ENCODE results near the gene RIC3.

Gene RIC3

GRCh38 chr11:8080069-8080670 lies 88.7 kb downstream of the RIC3 start:
- no peaks in the 10 kb centered on the region for H3K4me1 ChIP-seq (ENCODE audit: control insufficient read depth in 1 of 2, insufficient read depth in 1 of 2, low read depth in 1 of 2, low read length in 1 of 2)
- no peak overlapping the region for H3K4me3 ChIP-seq (ENCODE audit: low read depth in 1 of 2, low read length in 1 of 2)
- no peak for TF ChIP-seq CTCF (IDR thresholded peaks at IDR 0.05)

GRCh38 chr11:8079111-8079675 lies 89.6 kb downstream of the RIC3 start:
- no peaks in the 10 kb centered on the region for H3K36me3 ChIP-seq
- H3K9me3 ChIP-seq: no peaks in the 10 kb centered on the region
- no peaks in the 10 kb centered on the region for H3K4me1 ChIP-seq (ENCODE audit: control insufficient read depth in 1 of 2, insufficient read depth in 1 of 2, low read depth in 1 of 2, low read length in 1 of 2)
- no peak overlapping the region for H3K27ac ChIP-seq
- peaks cover 88% of the 10 kb centered on the region for H3K27me3 ChIP-seq
- no peak overlapping the region for H3K4me3 ChIP-seq (ENCODE audit: low read depth in 1 of 2, low read length in 1 of 2)
- TF ChIP-seq CTCF (IDR thresholded peaks at IDR 0.05): no peak

More at GRCh38 chr11:8080069-8080670, 88.7 kb downstream of the RIC3 start:
- no peak overlapping the region for H3K27ac ChIP-seq
- peaks cover 96% of the 10 kb centered on the region for H3K27me3 ChIP-seq
- H3K36me3 ChIP-seq: no peaks in the 10 kb centered on the region
- H3K9me3 ChIP-seq: no peaks in the 10 kb centered on the region

GRCh38 chr11:8075119-8075726 lies 93.6 kb downstream of the RIC3 start:
- peaks cover 74% of the 10 kb centered on the region for H3K27me3 ChIP-seq

DNA sequence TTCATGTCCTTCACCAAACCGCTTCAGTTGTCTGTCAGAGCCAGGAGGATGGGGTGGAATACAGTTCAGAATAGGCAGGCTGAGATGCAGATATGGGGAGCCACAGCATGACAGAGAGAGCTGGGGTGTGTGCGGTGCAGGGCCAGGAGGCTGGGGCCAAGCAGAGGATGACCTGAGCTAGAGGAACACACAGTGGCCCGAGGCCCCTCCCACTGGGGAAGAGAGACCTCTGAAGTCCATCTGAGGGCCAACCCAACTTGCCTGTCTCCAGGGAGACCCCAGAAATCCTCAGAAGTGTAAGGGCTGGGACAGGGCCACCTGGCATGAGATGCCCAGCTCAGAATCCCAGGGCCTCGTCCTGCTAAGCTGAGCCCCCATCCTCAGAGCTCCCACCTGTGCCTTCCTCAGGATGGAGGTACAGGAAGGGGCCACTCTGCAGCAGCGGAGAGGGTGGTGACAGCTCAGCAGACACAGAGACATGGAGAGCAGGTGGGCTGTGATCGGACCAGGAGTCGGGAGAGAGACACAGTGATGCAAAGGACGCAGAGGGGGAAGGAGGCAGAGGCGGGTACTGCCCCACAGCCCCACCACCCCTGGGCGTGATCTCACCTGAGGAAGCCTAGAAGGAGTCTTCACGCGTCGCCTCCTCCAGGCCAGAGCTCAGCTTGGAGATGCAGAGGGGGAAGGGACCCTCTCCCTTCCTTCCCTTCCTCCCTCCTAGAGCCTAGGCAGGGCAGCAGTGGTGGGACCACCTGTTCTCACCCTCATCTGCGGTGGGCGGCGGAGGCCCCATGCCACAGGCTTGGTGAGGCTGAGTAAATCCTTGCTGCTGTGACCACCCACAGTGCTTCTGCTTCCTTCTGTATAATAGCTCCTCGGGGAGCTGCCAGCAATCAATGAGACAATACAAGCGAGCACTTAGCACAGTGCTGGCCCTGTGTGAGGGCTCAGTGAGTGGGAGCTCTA lies 96.9 kb downstream of the RIC3 start:
- TF ChIP-seq CTCF (IDR thresholded peaks at IDR 0.05): no peak
- H3K36me3 ChIP-seq: no peaks in the 10 kb centered on the region
- H3K4me3 ChIP-seq (ENCODE audit: low read depth in 1 of 2, low read length in 1 of 2): no peak overlapping the region
- no peaks in the 10 kb centered on the region for H3K9me3 ChIP-seq
- no peak overlapping the region for H3K27ac ChIP-seq
- peaks cover 67% of the 10 kb centered on the region for H3K27me3 ChIP-seq
- H3K4me1 ChIP-seq (ENCODE audit: control insufficient read depth in 1 of 2, insufficient read depth in 1 of 2, low read depth in 1 of 2, low read length in 1 of 2): no peaks in the 10 kb centered on the region

More at GRCh38 chr11:8075119-8075726, 93.6 kb downstream of the RIC3 start:
- no peaks in the 10 kb centered on the region for H3K36me3 ChIP-seq
- no peak overlapping the region for H3K4me3 ChIP-seq (ENCODE audit: low read depth in 1 of 2, low read length in 1 of 2)
- no peaks in the 10 kb centered on the region for H3K9me3 ChIP-seq
- H3K27ac ChIP-seq: no peak overlapping the region
- no peak for TF ChIP-seq CTCF (IDR thresholded peaks at IDR 0.05)
- H3K4me1 ChIP-seq (ENCODE audit: control insufficient read depth in 1 of 2, insufficient read depth in 1 of 2, low read depth in 1 of 2, low read length in 1 of 2): no peaks in the 10 kb centered on the region

GRCh38 chr11:8070417-8071115 lies 98.3 kb downstream of the RIC3 start:
- no peaks in the 10 kb centered on the region for H3K4me1 ChIP-seq (ENCODE audit: control insufficient read depth in 1 of 2, insufficient read depth in 1 of 2, low read depth in 1 of 2, low read length in 1 of 2)
- TF ChIP-seq CTCF (IDR thresholded peaks at IDR 0.05): no peak
- H3K36me3 ChIP-seq: no peaks in the 10 kb centered on the region
- H3K4me3 ChIP-seq (ENCODE audit: low read depth in 1 of 2, low read length in 1 of 2): no peak overlapping the region
- no peak overlapping the region for H3K27ac ChIP-seq
- H3K27me3 ChIP-seq: peaks cover 58% of the 10 kb centered on the region
- H3K9me3 ChIP-seq: no peaks in the 10 kb centered on the region
